ENCODE measurements around the gene ZNF638. TPM values are rescaled to one million over a fixed set of nuclear protein-coding genes. Genes with fewer than 3 reads are reported as not detected.
A peak's percentile ranks its signal among the peaks of the same experiment; 100 is the strongest.

The ZNF638 gene
- polyA plus RNA-seq (2013): 95.9 and 99.0 TPM in 2 replicates

DNA sequence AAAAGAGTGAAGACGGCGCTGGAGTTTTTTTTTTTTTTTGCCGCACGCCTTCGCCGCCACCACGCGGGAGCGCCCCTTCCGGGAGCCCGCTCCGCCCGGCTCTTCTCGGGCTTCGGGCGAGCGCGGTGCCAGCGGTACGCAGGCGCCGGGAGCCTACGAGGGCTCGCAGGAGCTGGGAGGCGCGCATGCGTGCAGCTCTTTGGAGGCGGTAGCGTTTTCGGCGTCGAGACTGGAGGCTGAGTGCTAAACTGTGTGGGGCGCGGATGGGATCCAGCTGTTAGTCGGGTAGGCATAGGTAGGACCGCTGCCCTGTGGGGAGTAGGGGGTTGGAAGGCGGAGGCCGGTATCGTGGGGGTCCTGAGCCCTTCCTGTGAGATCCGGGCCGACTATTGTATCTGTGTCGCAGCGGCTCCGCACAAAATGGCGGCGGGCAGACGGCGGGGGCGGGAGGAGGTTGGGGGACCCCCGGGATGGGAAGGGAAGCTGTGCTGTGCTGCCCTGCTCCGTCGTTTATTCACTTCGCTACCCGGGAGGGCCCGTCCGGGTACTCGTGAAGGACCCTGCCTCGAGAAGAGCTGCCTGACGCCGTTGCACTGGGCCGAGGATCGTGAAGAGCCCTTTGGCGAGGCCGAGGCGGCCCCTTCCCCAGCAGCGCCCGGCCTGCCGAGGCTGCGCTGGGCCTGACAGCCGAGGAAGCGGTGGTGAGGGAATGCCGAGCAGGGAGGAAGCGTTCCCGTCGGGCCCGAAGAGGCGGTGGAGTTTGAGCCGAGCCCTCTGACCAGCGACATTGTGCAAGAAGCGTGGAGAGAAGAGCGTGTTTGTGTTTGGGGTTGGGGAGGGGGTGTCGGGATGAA, at the start of gene ZNF638:
Gene ZNF638, plus strand, starts transcription at position 202 of the 854 bp plus-strand sequence. CDS start 17,173 bp downstream, outside the sequence.
- Histone ChIP-seq H3K4ac (ENCODE audit: low read depth, low read length) (peak within 1 kb of the TSS; percentile 99), H2AK5ac (ENCODE audit: low read length) (peak within 1 kb of the TSS; percentile 93), H2AFZ (ENCODE audit: insufficient read depth, low read length, poor library complexity) (peak within 1 kb of the TSS; percentile 86), H3K79me1 (ENCODE audit: low read length) (peaks cover 8% of the 10 kb centered on the region), H3K18ac (ENCODE audit: low read length) (peak within 1 kb of the TSS; percentile 99), H3K14ac (ENCODE audit: low read length) (peak within 1 kb of the TSS; percentile 99), H3K4me2 (ENCODE audit: low read length) (peak within 1 kb of the TSS; percentile 71), H4K12ac (ENCODE audit: low read depth, low read length) (peak within 1 kb of the TSS; percentile 98), H2BK5ac (ENCODE audit: low read depth, low read length, poor library complexity) (peak within 1 kb of the TSS; percentile 98), H3K9me3 (ENCODE audit: insufficient read depth, low read depth, low read length) (no peaks in the 10 kb centered on the region), H3K36me3 (ENCODE audit: control insufficient read depth in 1 of 2, insufficient read depth in 2 of 2, low read length in 2 of 2) (peaks cover 0 to 6% of the 10 kb centered on the region in 2 experiments), H2BK12ac (ENCODE audit: low read length) (no peak within 1 kb of the TSS), H3K4me1 (ENCODE audit: control insufficient read depth in 1 of 2, insufficient read depth in 2 of 2, low read length in 2 of 2) (peaks cover 0 to 2% of the 10 kb centered on the region in 2 experiments), H3K4me3 (ENCODE audit: low read depth, low read length) (peak within 1 kb of the TSS; percentile 98), H4K91ac (ENCODE audit: low read depth, low read length) (peak within 1 kb of the TSS; percentile 97), H3K79me2 (ENCODE audit: control insufficient read depth, insufficient read depth, low read length, poor library complexity) (peaks cover 10% of the 10 kb centered on the region), H2BK120ac (ENCODE audit: insufficient read depth, low read length, poor library complexity) (peak within 1 kb of the TSS; percentile 90), H4K8ac (ENCODE audit: low read depth, low read length) (peak within 1 kb of the TSS; percentile 99), H3K27me3 (ENCODE audit: insufficient read depth, low read length) (no peaks in the 10 kb centered on the region), H3K9ac (ENCODE audit: low read length) (peak within 1 kb of the TSS; percentile 99), H3K23ac (ENCODE audit: low read length) (no peak within 1 kb of the TSS), H3K27ac (ENCODE audit: low read depth, low read length) (peak within 1 kb of the TSS; percentile 79)
- WGBS (ENCODE audit: extremely low coverage, insufficient coverage, insufficient read length): no CpG with 5 or more reads among the region's 82 CpGs
- DNase-seq: peak; percentile 96 to 99

DNA sequence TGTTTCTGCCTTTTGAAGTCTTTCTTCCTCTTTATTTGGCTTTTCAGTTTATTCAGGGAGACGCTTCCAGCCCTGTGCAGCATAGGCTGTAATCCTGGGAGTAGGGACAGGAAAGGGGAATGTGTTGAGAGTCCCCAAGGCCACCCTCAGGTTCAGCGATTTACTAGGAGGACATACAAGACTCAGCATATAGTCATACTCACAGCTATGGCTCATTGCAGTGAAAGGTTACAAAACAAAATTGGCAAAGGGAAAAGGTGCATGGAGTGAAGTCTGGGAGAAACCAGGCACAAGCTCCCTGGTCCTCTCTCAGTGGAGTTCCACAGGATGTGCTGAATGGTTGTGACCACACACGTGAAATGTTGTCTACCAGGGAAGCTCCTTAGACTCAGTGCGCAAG, 49.6 kb upstream of the ZNF638 start:
- no peak overlapping the region for H4K12ac ChIP-seq (ENCODE audit: low read depth, low read length)
- no peak overlapping the region for H3K27ac ChIP-seq (ENCODE audit: low read depth, low read length)
- H3K14ac ChIP-seq (ENCODE audit: low read length): no peak overlapping the region
- H3K23ac ChIP-seq (ENCODE audit: low read length): no peak overlapping the region
- H3K27me3 ChIP-seq (ENCODE audit: insufficient read depth, low read length): no peaks in the 10 kb centered on the region
- H3K9me3 ChIP-seq (ENCODE audit: insufficient read depth, low read depth, low read length): no peaks in the 10 kb centered on the region
- no peak overlapping the region for H3K18ac ChIP-seq (ENCODE audit: low read length)
- no peak overlapping the region for H2AK5ac ChIP-seq (ENCODE audit: low read length)
- H3K79me2 ChIP-seq (ENCODE audit: control insufficient read depth, insufficient read depth, low read length, poor library complexity): no peaks in the 10 kb centered on the region
- no peak overlapping the region for H2BK12ac ChIP-seq (ENCODE audit: low read length)
- H4K91ac ChIP-seq (ENCODE audit: low read depth, low read length): no peak overlapping the region
- no peak overlapping the region for H2BK120ac ChIP-seq (ENCODE audit: insufficient read depth, low read length, poor library complexity)
- H2BK5ac ChIP-seq (ENCODE audit: low read depth, low read length, poor library complexity): no peak overlapping the region
- H3K4me2 ChIP-seq (ENCODE audit: low read length): no peak overlapping the region
- no peak overlapping the region for H2AFZ ChIP-seq (ENCODE audit: insufficient read depth, low read length, poor library complexity)
- H3K4ac ChIP-seq (ENCODE audit: low read depth, low read length): no peak overlapping the region
- H3K79me1 ChIP-seq (ENCODE audit: low read length): no peaks in the 10 kb centered on the region
- no peak overlapping the region for H3K4me3 ChIP-seq (ENCODE audit: low read depth, low read length)
- no CpG with 5 or more reads among the region's 4 CpGs for WGBS (ENCODE audit: extremely low coverage, insufficient coverage, insufficient read length)
- no peaks in the 10 kb centered on the region for H3K36me3 ChIP-seq (ENCODE audit: control insufficient read depth in 1 of 2, insufficient read depth in 2 of 2, low read length in 2 of 2)
- H3K9ac ChIP-seq (ENCODE audit: low read length): no peak overlapping the region
- peaks cover under 1% of the 10 kb centered on the region in 2 experiments for H3K4me1 ChIP-seq (ENCODE audit: control insufficient read depth in 1 of 2, insufficient read depth in 2 of 2, low read length in 2 of 2)
- H4K8ac ChIP-seq (ENCODE audit: low read depth, low read length): no peak overlapping the region
- no peak for DNase-seq

- Histone ChIP-seq H3K23ac (ENCODE audit: low read length) (no peak overlapping the region), H3K9me3 (ENCODE audit: insufficient read depth, low read depth, low read length) (no peaks in the 10 kb centered on the region), H3K4me2 (ENCODE audit: low read length) (no peak overlapping the region), H4K91ac (ENCODE audit: low read depth, low read length) (no peak overlapping the region), H3K79me1 (ENCODE audit: low read length) (no peaks in the 10 kb centered on the region), H3K27ac (ENCODE audit: low read depth, low read length) (no peak overlapping the region), H4K8ac (ENCODE audit: low read depth, low read length) (no peak overlapping the region), H3K79me2 (ENCODE audit: control insufficient read depth, insufficient read depth, low read length, poor library complexity) (no peaks in the 10 kb centered on the region), H3K4me1 (ENCODE audit: control insufficient read depth in 1 of 2, insufficient read depth in 2 of 2, low read length in 2 of 2) (no peaks in the 10 kb centered on the region), H2BK5ac (ENCODE audit: low read depth, low read length, poor library complexity) (no peak overlapping the region), H3K18ac (ENCODE audit: low read length) (no peak overlapping the region), H3K27me3 (ENCODE audit: insufficient read depth, low read length) (no peaks in the 10 kb centered on the region), H3K4me3 (ENCODE audit: low read depth, low read length) (no peak overlapping the region), H2BK120ac (ENCODE audit: insufficient read depth, low read length, poor library complexity) (no peak overlapping the region), H3K9ac (ENCODE audit: low read length) (no peak overlapping the region), H3K4ac (ENCODE audit: low read depth, low read length) (no peak overlapping the region), H2BK12ac (ENCODE audit: low read length) (no peak overlapping the region), H2AFZ (ENCODE audit: insufficient read depth, low read length, poor library complexity) (no peak overlapping the region), H4K12ac (ENCODE audit: low read depth, low read length) (no peak overlapping the region), H2AK5ac (ENCODE audit: low read length) (no peak overlapping the region), H3K36me3 (ENCODE audit: control insufficient read depth in 1 of 2, insufficient read depth in 2 of 2, low read length in 2 of 2) (no peaks in the 10 kb centered on the region), H3K14ac (ENCODE audit: low read length) (no peak overlapping the region)
- DNase-seq: peak in 1 of 2 donors; percentile 22
Observed at GRCh38 chr2:71282493-71282892, 49.1 kb upstream of the ZNF638 start.

DNA sequence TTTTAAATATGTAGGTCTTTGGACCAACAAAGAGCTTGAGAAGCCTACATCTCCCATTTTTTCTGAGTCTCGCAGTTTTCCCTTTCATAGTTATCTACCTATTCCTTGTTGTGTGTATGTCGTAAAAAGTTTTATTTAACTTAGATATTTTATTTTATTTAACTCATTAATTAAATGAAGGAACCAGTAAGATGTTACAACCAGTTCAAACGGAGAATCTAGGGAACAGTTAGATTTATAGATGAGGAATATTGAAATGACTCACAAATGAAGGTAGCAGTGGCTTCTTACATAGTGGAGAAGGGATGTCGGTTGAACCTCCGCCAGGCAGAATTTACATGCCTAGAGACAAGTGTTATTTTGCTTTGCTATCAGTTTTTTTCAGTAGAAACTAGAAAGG, 48.5 kb upstream of the ZNF638 start:
- no peak overlapping the region for H3K4me3 ChIP-seq (ENCODE audit: low read depth, low read length)
- no peak overlapping the region for H4K12ac ChIP-seq (ENCODE audit: low read depth, low read length)
- no peak overlapping the region for H3K4ac ChIP-seq (ENCODE audit: low read depth, low read length)
- no peak overlapping the region for H3K4me2 ChIP-seq (ENCODE audit: low read length)
- H3K4me1 ChIP-seq (ENCODE audit: control insufficient read depth in 1 of 2, insufficient read depth in 2 of 2, low read length in 2 of 2): no peaks in the 10 kb centered on the region
- H3K36me3 ChIP-seq (ENCODE audit: control insufficient read depth in 1 of 2, insufficient read depth in 2 of 2, low read length in 2 of 2): no peaks in the 10 kb centered on the region
- H3K23ac ChIP-seq (ENCODE audit: low read length): no peak overlapping the region
- no peak overlapping the region for H3K27ac ChIP-seq (ENCODE audit: low read depth, low read length)
- H3K79me2 ChIP-seq (ENCODE audit: control insufficient read depth, insufficient read depth, low read length, poor library complexity): no peaks in the 10 kb centered on the region
- no peak for DNase-seq
- no peaks in the 10 kb centered on the region for H3K9me3 ChIP-seq (ENCODE audit: insufficient read depth, low read depth, low read length)
- H2AFZ ChIP-seq (ENCODE audit: insufficient read depth, low read length, poor library complexity): no peak overlapping the region
- no peak overlapping the region for H4K8ac ChIP-seq (ENCODE audit: low read depth, low read length)
- no peak overlapping the region for H3K18ac ChIP-seq (ENCODE audit: low read length)
- H3K27me3 ChIP-seq (ENCODE audit: insufficient read depth, low read length): no peaks in the 10 kb centered on the region
- no peak overlapping the region for H2BK5ac ChIP-seq (ENCODE audit: low read depth, low read length, poor library complexity)
- H3K79me1 ChIP-seq (ENCODE audit: low read length): no peaks in the 10 kb centered on the region
- H4K91ac ChIP-seq (ENCODE audit: low read depth, low read length): no peak overlapping the region
- H3K14ac ChIP-seq (ENCODE audit: low read length): no peak overlapping the region
- no peak overlapping the region for H3K9ac ChIP-seq (ENCODE audit: low read length)
- H2AK5ac ChIP-seq (ENCODE audit: low read length): no peak overlapping the region
- H2BK12ac ChIP-seq (ENCODE audit: low read length): no peak overlapping the region
- H2BK120ac ChIP-seq (ENCODE audit: insufficient read depth, low read length, poor library complexity): no peak overlapping the region
- WGBS (ENCODE audit: extremely low coverage, insufficient coverage, insufficient read length): no CpG with 5 or more reads among the region's 5 CpGs
